ENCODE data around the gene RNF169.
A peak's percentile ranks its signal among the peaks of the same experiment; 100 is the strongest.
"Not testable (repeated sequence)": the region's sequence is repeated elsewhere in the genome, so short reads cannot be mapped to it uniquely, and the experiment has no call there.

RNF169 gene

DNA sequence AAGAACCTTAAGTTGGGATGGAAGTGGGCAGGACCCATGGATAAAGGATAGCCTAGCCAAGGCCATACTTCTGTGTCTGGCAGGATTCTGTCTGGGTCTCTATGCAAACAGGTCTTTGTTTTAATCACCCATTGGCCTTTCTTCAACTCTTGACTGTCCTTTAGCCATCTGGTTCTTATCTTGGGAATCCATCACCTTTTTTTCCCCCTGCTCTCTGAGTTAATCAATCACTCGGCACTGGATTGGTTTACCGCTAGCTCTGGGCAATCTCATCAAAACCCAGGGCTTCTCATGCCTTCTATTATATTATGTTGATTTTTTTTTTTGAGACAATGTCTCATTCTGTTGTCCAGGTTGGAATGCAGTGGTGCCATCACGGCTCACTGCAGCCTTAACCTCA is 1.8 kb upstream of the RNF169 start:
- H3K4me1 ChIP-seq (ENCODE audit: low read length) = peaks cover 11% of the 10 kb centered on the region
- H3K36me3 ChIP-seq (replicated peaks; ENCODE audit: insufficient read depth, low read length) = no peaks in the 10 kb centered on the region
- peaks cover 27% of the 10 kb centered on the region for H3K79me2 ChIP-seq (ENCODE audit: low read length)
- DNase-seq = no peak
- no peak overlapping the region for H3K4me3 ChIP-seq (ENCODE audit: low read length)
- TF ChIP-seq EZH2phosphoT487 (IDR thresholded peaks at IDR 0.05; ENCODE audit: low read length) (no peak), EZH2 (optimal IDR thresholded peaks at IDR 0.05; ENCODE audit: low read depth, low read length) (no peak)
- TF ChIP-seq, protein P1, sequence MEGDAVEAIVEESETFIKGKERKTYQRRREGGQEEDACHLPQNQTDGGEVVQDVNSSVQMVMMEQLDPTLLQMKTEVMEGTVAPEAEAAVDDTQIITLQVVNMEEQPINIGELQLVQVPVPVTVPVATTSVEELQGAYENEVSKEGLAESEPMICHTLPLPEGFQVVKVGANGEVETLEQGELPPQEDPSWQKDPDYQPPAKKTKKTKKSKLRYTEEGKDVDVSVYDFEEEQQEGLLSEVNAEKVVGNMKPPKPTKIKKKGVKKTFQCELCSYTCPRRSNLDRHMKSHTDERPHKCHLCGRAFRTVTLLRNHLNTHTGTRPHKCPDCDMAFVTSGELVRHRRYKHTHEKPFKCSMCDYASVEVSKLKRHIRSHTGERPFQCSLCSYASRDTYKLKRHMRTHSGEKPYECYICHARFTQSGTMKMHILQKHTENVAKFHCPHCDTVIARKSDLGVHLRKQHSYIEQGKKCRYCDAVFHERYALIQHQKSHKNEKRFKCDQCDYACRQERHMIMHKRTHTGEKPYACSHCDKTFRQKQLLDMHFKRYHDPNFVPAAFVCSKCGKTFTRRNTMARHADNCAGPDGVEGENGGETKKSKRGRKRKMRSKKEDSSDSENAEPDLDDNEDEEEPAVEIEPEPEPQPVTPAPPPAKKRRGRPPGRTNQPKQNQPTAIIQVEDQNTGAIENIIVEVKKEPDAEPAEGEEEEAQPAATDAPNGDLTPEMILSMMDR (IDR thresholded peaks at IDR 0.05; ENCODE audit: low read length) = no peak
- H4K20me1 ChIP-seq (ENCODE audit: insufficient read depth, low read length) = no peaks in the 10 kb centered on the region
- H3K9ac ChIP-seq (ENCODE audit: low read length) = no peak overlapping the region
- no peaks in the 10 kb centered on the region for H3K27me3 ChIP-seq (replicated peaks; ENCODE audit: insufficient read depth, low read length)
- no peaks in the 10 kb centered on the region for H3K9me2 ChIP-seq (replicated peaks; ENCODE audit: insufficient read depth, low read length)
- H2AFZ ChIP-seq (ENCODE audit: low read length) = no peak overlapping the region
- H3F3A ChIP-seq (ENCODE audit: insufficient read depth, low read length) = no peaks in the 10 kb centered on the region
- no peaks in the 10 kb centered on the region for H3K9me3 ChIP-seq (replicated peaks; ENCODE audit: insufficient read depth, low read length)
- H3K27ac ChIP-seq (ENCODE audit: low read length) = no peak overlapping the region
- no peak overlapping the region for H3K4me2 ChIP-seq (ENCODE audit: low read depth, low read length)

DNA sequence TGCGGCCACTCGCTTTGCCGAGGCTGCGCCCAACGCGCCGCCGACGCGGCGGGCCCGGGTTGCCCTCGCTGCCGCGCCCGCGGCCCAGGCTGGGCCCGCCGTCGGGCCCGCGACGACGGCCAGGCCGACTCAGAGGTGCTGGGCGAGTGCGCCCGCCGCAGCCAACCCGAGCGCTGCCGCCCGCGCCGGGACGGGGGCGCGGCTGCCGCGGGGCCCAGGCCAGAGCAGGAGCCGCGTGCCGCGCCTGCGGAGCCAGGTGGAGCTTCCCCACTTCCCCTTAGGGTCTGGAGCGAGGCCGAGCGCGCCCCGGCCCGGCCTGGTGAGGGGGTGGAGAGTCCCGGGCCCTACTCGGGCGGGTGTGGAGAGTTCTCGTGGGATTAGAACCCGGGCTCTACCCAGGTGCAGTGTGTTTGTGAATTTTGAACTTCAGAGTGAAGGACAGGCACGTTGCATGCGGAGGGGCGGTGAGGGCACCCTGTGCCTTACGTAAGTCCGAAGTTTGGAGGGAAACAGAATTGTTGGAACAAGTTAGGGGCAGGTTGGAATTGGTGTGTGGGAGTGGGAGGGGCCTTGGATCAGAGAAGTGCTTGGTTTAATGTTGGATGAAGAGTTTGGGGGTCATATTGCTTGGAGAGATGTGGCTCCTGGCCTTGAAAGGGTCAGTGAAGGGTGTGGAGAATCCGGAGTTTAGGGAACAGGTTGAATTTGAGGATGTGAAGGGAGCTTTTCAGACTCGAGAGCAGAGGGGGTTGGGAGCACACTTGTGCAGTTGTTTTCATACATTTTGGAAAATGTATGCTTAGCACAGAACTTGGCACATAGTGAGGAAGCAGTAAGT is 697 bp downstream of the RNF169 start:
- H3K4me1 ChIP-seq (ENCODE audit: low read length) = peaks cover 11% of the 10 kb centered on the region
- H3K4me2 ChIP-seq (ENCODE audit: low read depth, low read length) = peak overlapping the region; percentile 96
- peak overlapping the region; percentile 64; the same call in 1 of the 2 replicates for H3K27ac ChIP-seq (ENCODE audit: low read length)
- H3K9ac ChIP-seq (ENCODE audit: low read length) = peak overlapping the region; percentile 92
- DNase-seq = peak; percentile 55
- no peaks in the 10 kb centered on the region for H4K20me1 ChIP-seq (ENCODE audit: insufficient read depth, low read length)
- H3F3A ChIP-seq (ENCODE audit: insufficient read depth, low read length) = no peaks in the 10 kb centered on the region
- no peak for TF ChIP-seq EZH2phosphoT487 (IDR thresholded peaks at IDR 0.05; ENCODE audit: low read length)
- TF ChIP-seq, protein P1 (IDR thresholded peaks at IDR 0.05; ENCODE audit: low read length) = no peak
- no peak for TF ChIP-seq EZH2 (optimal IDR thresholded peaks at IDR 0.05; ENCODE audit: low read depth, low read length)
- H3K79me2 ChIP-seq (ENCODE audit: low read length) = peaks cover 50% of the 10 kb centered on the region
- no peaks in the 10 kb centered on the region for H3K9me2 ChIP-seq (replicated peaks; ENCODE audit: insufficient read depth, low read length)
- H3K9me3 ChIP-seq (replicated peaks; ENCODE audit: insufficient read depth, low read length) = no peaks in the 10 kb centered on the region
- peak overlapping the region; percentile 50 for H2AFZ ChIP-seq (ENCODE audit: low read length)
- no peaks in the 10 kb centered on the region for H3K36me3 ChIP-seq (replicated peaks; ENCODE audit: insufficient read depth, low read length)
- H3K4me3 ChIP-seq (ENCODE audit: low read length) = peak overlapping the region; percentile 82
- H3K27me3 ChIP-seq (replicated peaks; ENCODE audit: insufficient read depth, low read length) = no peaks in the 10 kb centered on the region

DNA sequence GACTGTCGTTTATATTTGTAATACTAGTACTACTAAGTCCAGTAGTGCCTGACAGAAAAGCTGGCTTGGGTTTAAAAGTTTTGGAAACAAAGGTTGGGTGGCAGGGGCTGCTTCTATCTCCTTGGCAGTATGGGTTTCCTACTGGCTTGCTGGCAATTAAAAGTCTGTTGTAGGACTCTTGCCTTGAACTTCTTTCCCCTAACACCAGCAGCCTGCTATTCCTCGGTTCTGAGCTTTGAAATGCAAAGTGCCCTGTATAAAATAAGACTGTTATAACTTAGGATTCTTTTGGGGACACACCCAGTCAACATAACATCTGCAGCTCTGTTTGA is 1.3 kb downstream of the RNF169 start:
- H3K36me3 ChIP-seq (replicated peaks; ENCODE audit: insufficient read depth, low read length) = no peaks in the 10 kb centered on the region
- no peaks in the 10 kb centered on the region for H3K9me2 ChIP-seq (replicated peaks; ENCODE audit: insufficient read depth, low read length)
- H3K27ac ChIP-seq (ENCODE audit: low read length) = no peak overlapping the region
- H3K4me1 ChIP-seq (ENCODE audit: low read length) = peaks cover 11% of the 10 kb centered on the region
- peak overlapping the region; percentile 96 for H3K4me2 ChIP-seq (ENCODE audit: low read depth, low read length)
- TF ChIP-seq, protein P1 (IDR thresholded peaks at IDR 0.05; ENCODE audit: low read length) = no peak
- TF ChIP-seq EZH2 (optimal IDR thresholded peaks at IDR 0.05; ENCODE audit: low read depth, low read length) = no peak
- TF ChIP-seq EZH2phosphoT487 (IDR thresholded peaks at IDR 0.05; ENCODE audit: low read length) = no peak
- peaks cover 2% of the 10 kb centered on the region for H4K20me1 ChIP-seq (ENCODE audit: insufficient read depth, low read length)
- H3K9ac ChIP-seq (ENCODE audit: low read length) = peak overlapping the region; percentile 75; the same call in 1 of the 2 replicates
- DNase-seq = no peak
- peaks cover 56% of the 10 kb centered on the region for H3K79me2 ChIP-seq (ENCODE audit: low read length)
- H2AFZ ChIP-seq (ENCODE audit: low read length) = no peak overlapping the region
- H3K4me3 ChIP-seq (ENCODE audit: low read length) = peak overlapping the region; percentile 82
- no peaks in the 10 kb centered on the region for H3F3A ChIP-seq (ENCODE audit: insufficient read depth, low read length)
- no peaks in the 10 kb centered on the region for H3K27me3 ChIP-seq (replicated peaks; ENCODE audit: insufficient read depth, low read length)
- H3K9me3 ChIP-seq (replicated peaks; ENCODE audit: insufficient read depth, low read length) = no peaks in the 10 kb centered on the region

DNA sequence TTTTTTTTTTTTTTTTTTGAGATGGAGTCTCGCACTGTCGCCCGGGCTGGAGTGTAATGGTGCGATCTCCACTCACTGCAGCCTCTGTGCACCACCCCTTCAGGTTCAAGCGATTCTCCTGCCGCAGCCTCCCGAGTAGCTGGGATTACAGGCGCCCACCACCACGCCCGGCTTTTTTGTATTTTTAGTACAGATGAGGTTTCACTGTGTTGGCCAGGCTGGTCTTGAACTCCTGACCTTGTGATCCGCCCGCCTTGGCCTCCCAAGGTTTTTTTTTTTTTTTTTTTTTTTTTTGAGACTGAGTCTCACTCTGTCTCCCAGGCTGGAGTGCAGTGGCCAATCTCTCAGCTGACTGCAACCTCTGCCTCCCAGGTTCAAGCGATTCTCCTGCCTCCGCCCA is 1.9 kb downstream of the RNF169 start:
- H3K9ac ChIP-seq (ENCODE audit: low read length); H4K20me1 ChIP-seq (ENCODE audit: insufficient read depth, low read length); H3K27ac ChIP-seq (ENCODE audit: low read length); H3K27me3 ChIP-seq (replicated peaks; ENCODE audit: insufficient read depth, low read length); H3F3A ChIP-seq (ENCODE audit: insufficient read depth, low read length); H3K4me3 ChIP-seq (ENCODE audit: low read length); DNase-seq; H3K9me2 ChIP-seq (replicated peaks; ENCODE audit: insufficient read depth, low read length); H3K36me3 ChIP-seq (replicated peaks; ENCODE audit: insufficient read depth, low read length); H3K9me3 ChIP-seq (replicated peaks; ENCODE audit: insufficient read depth, low read length); H2AFZ ChIP-seq (ENCODE audit: low read length): not testable (repeated sequence)
- H3K79me2 ChIP-seq (ENCODE audit: low read length) = peaks cover 63% of the 10 kb centered on the region
- H3K4me1 ChIP-seq (ENCODE audit: low read length) = peaks cover 11% of the 10 kb centered on the region
- H3K4me2 ChIP-seq (ENCODE audit: low read depth, low read length) = peak overlapping the region; percentile 96; the same call in 1 of the 2 replicates

Measured in MM.1S (cell line).